Stimulated activated CD4-positive, alpha-beta T cell treated with anti-CD3 and anti-CD28 coated beads, Interleukin-1b, Interleukin-23, amount 100 ng/mL, for 4 hours (primary cell): Measurements from ENCODE around the gene NR1H3.
A peak's percentile ranks its signal among the peaks of the same experiment; 100 is the strongest.

Experiments
- DNase-seq, 2 donors: peaks; one replicate each; pipeline ENCODE4 v3.0.0-alpha.2; 2020; ENCODE audit warnings: low read depth in 2 of 2

Gene NR1H3

GRCh38 chr11:47244448-47245350 lies 13.1 kb upstream of the NR1H3 start:
- no peak for DNase-seq

DNA sequence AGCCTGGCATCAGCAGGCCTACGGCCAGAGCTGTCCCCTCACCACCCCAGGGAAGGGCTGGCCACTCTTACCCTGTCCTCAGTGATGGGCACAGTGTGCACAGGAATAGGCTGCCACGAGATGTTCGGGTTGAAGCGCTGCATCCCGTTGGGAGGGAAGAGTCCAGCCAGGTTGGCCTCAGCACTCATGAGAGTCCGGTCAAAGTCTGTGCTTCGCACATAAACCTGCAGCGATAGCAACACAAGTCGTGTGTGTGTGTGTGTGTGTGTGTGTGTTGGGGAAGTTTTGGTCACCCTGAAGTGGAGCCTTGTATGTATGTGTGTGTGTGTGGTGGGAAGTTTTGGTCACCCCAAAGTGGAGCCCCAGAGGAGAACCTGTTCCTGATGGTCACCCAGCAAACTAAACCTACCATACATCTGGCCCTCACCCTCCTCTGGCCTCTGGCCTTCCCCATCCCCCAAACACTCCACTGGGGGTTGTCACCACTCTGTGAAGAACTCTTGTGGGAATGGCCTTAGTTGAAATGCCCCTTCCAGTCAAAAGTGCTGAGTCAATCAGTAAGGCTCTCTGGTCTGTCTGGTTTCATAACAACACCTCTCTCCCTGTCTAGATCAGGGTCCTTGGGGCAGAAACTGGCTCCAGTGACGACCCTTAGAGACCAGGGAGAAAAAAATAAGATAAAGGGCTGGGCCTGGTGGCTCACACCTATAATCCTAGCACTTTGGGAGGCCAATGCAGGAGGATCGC lies 12.0 kb upstream of the NR1H3 start:
- DNase-seq, result no peak

DNA sequence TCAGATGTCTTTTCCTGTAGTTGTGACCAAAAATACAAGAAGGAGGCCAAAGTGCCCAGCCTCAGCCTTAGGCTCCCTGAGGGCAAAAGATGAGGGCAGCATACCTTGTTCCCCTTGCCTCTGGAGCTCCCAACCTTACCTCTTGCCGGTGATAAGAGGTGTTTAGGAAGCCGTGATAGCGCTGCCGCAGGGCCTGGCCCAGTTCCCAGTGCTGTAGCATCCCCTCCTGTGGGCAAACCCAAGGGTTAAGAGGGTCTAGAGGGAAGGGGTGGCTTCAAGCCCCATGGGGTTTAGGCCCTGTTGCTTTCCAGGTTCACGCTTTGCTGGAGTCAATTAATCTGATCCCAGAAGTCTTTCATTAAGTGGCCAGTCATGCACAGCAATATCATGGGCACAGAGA lies 10.3 kb upstream of the NR1H3 start:
- DNase-seq, result no peak

- no peak for DNase-seq
Measured at GRCh38 chr11:47248304-47248663, 9.5 kb upstream of the NR1H3 start.

GRCh38 chr11:47248664-47249377 lies 9.0 kb upstream of the NR1H3 start, which contains the start of gene ACP2:
Gene ACP2, minus strand, starts transcription at chr11:47248814. Its CDS starts 25 bp downstream, at chr11:47248789.
- DNase-seq, result peak; percentile 77 to 79

GRCh38 chr11:47249378-47249715 lies 8.4 kb upstream of the NR1H3 start:
- DNase-seq, result no peak

- DNase-seq, result no peak
Measured at GRCh38 chr11:47251751-47252150, 6.0 kb upstream of the NR1H3 start.

- DNase-seq, result no peak
Measured at GRCh38 chr11:47253660-47254059, 4.1 kb upstream of the NR1H3 start.

GRCh38 chr11:47254386-47254785 lies 3.4 kb upstream of the NR1H3 start:
- no peak for DNase-seq

DNA sequence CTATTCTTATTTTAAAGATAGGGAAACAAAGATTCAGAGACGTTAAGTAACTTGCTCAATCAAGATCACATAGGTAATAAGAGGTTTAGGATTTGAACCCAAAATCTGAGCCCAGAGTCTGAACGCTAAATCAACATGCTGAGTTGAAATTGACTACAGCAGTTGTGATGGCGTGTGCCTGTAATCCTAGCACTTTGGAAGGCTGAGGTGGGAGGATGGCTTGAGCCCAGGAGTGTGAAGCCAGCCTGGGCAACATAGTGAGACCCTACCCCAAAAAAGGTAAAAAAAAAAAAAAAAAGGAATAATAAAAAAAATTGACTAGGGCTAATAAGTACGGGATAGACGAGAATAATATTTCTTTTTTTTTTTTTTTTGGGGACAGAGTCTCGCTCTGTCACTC lies 1.4 kb upstream of the NR1H3 start:
- DNase-seq, result no peak

DNA sequence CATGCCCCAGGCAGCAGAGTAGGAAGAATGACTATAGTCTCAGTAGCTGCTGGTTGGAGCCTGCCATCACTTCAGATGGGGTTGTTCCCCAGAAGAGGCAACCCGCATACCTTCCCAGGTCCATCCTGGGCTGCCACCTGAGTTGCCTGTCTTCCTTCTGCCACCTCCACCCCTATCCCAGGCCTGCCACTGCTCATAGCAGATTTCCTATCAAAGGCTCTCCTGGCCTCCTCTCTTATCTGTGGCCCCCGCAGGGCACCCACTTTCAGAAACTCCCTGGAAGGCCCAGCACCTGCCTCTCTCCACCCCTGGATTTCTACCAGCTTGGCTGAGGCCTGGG lies 649 bp upstream of the NR1H3 start:
- no peak for DNase-seq

DNA sequence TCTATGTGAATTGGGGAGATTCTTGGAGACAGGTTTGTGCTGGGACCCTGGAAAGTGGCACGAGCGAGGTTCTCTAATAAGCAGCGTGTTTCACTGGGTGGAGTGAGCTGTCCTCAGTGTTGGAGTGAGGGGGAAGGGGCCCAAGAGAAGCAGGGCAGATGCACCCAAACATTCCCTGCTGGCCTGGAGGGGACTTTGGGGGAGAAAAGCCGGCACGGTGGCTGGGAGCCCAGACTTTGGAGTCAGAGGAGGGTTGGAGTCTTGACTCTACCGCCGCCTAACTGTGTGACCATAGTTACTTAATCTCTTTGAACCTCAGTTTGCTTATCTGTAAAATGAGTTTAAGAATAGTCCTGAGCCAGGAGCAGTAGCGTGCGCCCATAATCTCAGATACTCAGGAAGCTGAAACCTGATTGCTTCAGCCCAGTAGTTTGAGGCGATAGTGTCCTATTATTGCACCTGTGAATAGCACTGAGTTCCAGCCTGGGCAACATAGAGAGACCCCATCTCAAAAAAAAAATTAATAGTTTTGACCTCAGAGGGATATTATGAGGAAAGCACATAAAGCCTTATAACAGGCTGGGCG lies 614 bp downstream of the NR1H3 start:
- DNase-seq, result no peak

DNA sequence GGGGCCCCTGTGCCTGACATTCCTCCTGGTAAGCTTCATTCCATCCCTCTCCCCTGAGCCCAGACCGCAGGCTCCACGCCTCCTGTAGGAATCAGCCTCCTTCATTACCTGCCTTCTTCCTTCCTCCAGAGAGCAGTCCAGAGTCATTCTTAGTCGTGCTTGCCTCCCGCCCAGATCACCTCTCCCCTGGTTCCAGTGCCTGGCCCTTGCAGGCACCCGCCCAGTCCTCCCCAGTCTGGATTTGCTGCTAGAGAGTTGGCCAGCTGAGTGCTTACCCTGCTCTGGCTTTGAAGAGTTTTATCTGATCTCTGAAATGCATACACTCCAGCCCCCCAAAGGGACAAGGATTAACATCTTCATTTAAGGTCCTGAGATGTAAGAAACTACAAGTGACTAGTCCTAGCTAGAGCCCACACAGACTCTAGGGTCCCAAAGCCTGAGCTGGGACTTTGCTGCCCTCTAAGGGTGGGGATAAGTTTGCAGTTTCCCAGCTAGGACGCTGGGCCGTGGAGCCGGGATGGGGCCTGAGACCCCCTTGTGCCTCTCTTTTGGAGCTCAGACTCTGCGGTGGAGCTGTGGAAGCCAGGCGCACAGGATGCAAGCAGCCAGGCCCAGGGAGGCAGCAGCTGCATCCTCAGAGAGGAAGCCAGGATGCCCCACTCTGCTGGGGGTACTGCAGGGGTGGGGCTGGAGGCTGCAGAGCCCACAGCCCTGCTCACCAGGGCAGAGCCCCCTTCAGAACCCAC lies 1.6 kb downstream of the NR1H3 start:
- DNase-seq, result peak in 1 of 2 donors; percentile 30

GRCh38 chr11:47260366-47260765 lies 2.6 kb downstream of the NR1H3 start:
- no peak for DNase-seq

DNA sequence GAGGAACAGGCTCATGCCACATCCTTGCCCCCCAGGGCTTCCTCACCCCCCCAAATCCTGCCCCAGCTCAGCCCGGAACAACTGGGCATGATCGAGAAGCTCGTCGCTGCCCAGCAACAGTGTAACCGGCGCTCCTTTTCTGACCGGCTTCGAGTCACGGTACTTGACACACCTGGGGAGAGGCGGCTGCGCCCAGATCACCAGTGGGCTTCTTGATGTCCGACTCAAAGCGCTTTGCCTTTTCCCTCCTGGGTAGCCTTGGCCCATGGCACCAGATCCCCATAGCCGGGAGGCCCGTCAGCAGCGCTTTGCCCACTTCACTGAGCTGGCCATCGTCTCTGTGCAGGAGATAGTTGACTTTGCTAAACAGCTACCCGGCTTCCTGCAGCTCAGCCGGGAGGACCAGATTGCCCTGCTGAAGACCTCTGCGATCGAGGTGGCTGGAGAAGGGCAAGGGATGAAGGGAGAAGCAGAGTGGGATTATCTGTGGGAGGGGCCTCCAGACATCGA lies 3.5 kb downstream of the NR1H3 start:
- DNase-seq, result no peak

DNA sequence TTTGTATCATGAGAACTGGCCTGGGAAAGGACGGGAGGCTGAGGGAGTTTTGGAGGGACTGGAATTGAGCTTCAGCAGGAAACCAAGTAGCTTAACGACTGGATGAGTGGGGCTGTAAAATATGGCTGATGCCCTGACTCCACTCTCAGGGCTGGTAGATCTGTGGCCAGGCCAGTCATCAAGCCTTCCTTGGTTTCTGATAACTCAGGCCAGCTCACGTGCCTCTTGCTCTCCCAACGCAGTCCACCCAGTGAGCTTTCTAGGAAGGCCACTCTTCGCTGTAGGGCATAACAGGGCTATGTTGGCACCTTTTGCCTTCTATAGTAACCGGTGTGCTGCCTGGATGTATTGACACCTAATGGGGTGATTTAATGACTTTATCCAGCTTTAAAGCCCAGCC lies 6.3 kb downstream of the NR1H3 start:
- DNase-seq, result no peak

- no peak for DNase-seq
Measured at GRCh38 chr11:47264521-47264920, 6.7 kb downstream of the NR1H3 start.

DNA sequence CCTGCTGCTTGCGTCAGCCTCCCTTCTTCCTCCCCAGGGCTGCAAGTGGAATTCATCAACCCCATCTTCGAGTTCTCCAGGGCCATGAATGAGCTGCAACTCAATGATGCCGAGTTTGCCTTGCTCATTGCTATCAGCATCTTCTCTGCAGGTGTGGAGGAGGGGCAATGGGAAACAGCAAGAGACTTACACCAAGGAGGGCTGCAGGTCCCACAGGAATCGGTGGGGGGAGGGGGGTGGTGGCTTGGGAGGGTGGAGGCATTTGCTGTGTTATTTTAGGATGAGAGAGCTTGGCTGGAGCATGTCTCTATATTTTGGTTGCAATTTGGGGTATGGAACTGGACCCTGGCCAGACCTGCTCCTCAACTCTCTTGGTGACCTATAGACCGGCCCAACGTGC lies 10.1 kb downstream of the NR1H3 start:
- no peak for DNase-seq

- DNase-seq, result no peak
Measured at GRCh38 chr11:47268448-47269001, 10.7 kb downstream of the NR1H3 start.

DNA sequence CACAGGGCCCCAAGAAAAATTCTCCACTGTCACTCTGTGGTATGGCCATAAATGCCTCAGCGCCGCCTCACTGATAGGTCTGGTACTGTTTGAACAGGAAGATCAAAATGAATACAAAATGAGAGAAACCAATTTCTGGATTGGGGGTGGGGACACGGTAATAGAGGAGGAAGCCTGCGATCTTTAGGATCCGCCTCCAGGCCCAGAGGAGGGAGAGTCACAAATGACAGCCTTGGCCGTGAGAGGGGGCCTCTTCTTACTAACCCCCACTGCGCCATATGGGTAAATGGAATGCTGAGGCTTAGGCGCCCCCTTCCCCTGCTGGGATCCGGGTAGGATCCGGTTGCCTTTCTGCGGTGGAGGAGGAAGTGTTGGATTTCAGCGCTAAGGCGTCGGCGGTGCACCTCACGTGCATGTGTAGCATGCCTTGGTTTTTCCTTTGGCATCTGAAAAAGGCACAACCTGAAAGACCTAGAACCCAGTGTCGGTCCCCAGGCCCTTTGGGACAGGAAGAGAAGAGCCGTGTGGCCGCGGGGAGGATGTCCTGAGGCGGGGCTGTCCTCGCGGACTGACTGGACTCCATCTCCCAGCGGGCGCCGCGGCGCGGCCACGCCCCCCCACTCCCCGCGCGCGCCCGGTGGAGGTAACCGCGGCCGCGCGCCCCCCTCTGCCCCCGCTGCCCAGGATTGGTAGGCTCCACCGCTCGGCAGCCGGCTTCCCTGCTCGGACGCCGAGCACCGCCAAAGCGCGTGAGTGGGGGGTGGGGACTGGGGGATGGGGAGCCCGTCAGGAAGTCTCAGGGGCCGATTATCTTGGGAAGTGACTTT lies 11.4 kb downstream of the NR1H3 start:
- DNase-seq, result peak; percentile 74 to 86
